Esophagus (tissue), 2 donors: ENCODE results near the gene ADAMTS17. TPM values are rescaled to one million over a fixed set of nuclear protein-coding genes. Genes with fewer than 3 reads are reported as not detected.

Experiments
- H3K27ac ChIP-seq, 2 donors: one replicate each; pipeline ENCODE4 v1.5.1; 2013; ENCODE audit warnings: low read depth in 2 of 2, mild to moderate bottlenecking in 2 of 2, inconsistent platforms in 1 of 2, low read length in 1 of 2, moderate library complexity in 1 of 2
- H3K27me3 ChIP-seq, 2 donors: one replicate each; pipeline ENCODE4 v1.6.1; 2013; ENCODE audit warnings: low read length in 2 of 2, control low read depth in 1 of 2, mild to moderate bottlenecking in 1 of 2; ENCODE audit not compliant: insufficient read depth in 2 of 2, control insufficient read depth in 1 of 2
- H3K36me3 ChIP-seq, 2 donors: one replicate each; pipeline ENCODE4 v1.6.1; 2013; ENCODE audit warnings: low read length in 1 of 2; ENCODE audit not compliant: control insufficient read depth in 2 of 2, insufficient read depth in 2 of 2
- H3K4me1 ChIP-seq, 2 donors: one replicate each; pipeline ENCODE4 v1.6.1; 2013; ENCODE audit warnings: low read length in 1 of 2; ENCODE audit not compliant: control insufficient read depth in 2 of 2, insufficient read depth in 2 of 2
- H3K4me3 ChIP-seq, 2 donors: one replicate each; pipeline ENCODE4 v1.5.1; 2013; ENCODE audit warnings: low read length in 2 of 2, mild to moderate bottlenecking in 2 of 2, low read depth in 1 of 2, moderate library complexity in 1 of 2
- H3K9me3 ChIP-seq, 2 donors: one replicate each; pipeline ENCODE4 v1.6.1; 2013; ENCODE audit warnings: mild to moderate bottlenecking in 2 of 2, low read depth in 1 of 2, low read length in 1 of 2, moderate library complexity in 1 of 2; ENCODE audit not compliant: control insufficient read depth in 2 of 2, insufficient read depth in 1 of 2
- WGBS, 2 donors: extraction: QIAGEN DNeasy Blood & Tissue Kit; methylation state at CpG; one replicate each; pipeline ENCODE4 v1.1.7; 2013; 5-methylcytosine and 5-hydroxymethylcytosine counted together
- polyA plus RNA-seq, 2 donors: library from polyadenylated mRNA; stranded (reverse); fragments of 200-250 nt; gene quantifications; one replicate each; pipeline ENCODE4 v1.2.3, GENCODE V29; 2013
- donor health status: healthy with polysubstance abuse.
- donor health status: Bipolar disorder and iron deficiency.

ADAMTS17 gene
- polyA plus RNA-seq, 2 donors = 2.1 to 6.9 TPM

DNA sequence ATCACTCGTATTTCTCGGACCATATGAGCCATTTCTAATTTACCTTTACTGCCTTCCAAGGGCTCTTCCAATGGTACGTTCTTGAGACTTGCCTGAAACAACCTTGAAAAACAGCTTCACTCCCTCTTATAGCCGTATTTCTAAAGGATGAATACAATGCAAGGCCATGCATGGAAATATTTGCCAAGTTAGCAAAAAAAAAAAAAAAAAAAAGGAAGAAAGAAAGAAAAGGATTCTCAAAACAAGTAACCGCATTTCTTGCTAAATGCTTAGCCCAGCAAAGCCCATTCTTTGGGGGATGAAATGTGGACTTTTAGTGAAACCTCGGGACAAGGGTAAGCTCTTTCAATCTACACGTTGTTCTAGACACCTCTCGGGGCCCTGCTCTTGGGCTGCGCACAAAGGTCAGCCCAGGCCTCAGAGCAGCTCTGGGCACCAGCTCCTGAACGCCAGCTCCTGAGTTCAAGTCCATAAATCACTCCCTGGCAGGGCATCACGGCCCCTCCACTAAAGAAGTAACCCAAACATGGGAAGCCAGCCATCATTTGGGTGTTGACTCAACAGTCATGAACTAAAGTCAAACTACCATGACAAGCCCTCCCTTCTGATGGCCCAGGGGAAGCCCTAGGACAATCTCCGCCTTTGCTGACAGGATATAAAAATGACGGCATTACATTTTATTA, 132.7 kb downstream of the ADAMTS17 start:
- peaks cover 0 to 9% of the 10 kb centered on the region in 2 donors for H3K4me1 ChIP-seq
- H3K36me3 ChIP-seq = no peaks in the 10 kb centered on the region
- no peaks in the 10 kb centered on the region for H3K27me3 ChIP-seq
- H3K4me3 ChIP-seq = no peak overlapping the region
- no peak overlapping the region for H3K27ac ChIP-seq
- H3K9me3 ChIP-seq = no peaks in the 10 kb centered on the region
- WGBS, 2 donors = 72 to 74% methylated on average over 13 of the region's 13 CpGs

DNA sequence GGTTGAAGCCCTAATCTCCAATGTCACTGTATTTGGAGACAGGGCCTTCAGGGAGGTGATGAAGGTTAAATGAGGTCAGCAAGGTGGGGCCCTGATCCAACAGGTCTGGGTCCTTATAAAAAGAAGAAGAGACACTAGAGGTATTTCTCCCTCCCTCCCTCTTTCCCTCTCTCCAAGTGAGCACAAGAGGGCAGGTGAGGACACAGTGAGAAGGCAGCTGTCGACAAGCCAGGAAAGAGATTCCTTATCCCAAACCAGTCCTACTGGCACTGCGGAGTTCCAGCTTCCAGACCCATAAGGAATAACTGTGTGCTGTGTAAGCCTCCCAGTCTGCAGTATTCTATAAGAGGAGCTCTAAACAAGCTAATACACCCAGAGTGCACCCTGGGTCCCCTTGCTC, 134.7 kb downstream of the ADAMTS17 start:
- no peaks in the 10 kb centered on the region for H3K36me3 ChIP-seq
- H3K9me3 ChIP-seq = no peaks in the 10 kb centered on the region
- peaks cover 0 to 9% of the 10 kb centered on the region in 2 donors for H3K4me1 ChIP-seq
- no peak overlapping the region for H3K4me3 ChIP-seq
- no peaks in the 10 kb centered on the region for H3K27me3 ChIP-seq
- WGBS, 2 donors = 42 to 45% methylated on average over 2 of the region's 2 CpGs
- peak overlapping the region in 1 of 2 donors; percentile 33 for H3K27ac ChIP-seq

DNA sequence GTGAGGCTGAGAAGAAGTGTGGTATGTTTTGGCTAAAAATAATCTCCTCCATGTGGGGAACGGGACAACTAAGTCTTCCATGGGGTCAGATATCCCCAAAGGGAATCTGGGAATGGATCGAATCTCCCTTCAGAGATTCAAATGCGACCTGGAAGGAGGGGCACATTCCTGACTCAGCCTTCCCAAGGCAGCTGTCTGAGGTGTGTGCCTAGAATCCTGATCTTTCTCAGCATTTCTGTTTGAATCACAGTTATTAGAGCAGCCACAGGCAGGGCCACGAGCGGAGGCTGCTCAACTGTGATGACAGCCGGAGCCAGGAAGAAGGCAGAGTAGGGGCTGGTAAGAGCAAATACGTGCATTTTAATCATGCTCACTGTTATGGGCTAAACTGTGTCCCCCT, 135.1 kb downstream of the ADAMTS17 start:
- Histone ChIP-seq H3K27ac (peak overlapping the region in 1 of 2 donors; percentile 33), H3K4me1 (peaks cover 0 to 11% of the 10 kb centered on the region in 2 donors), H3K4me3 (no peak overlapping the region), H3K9me3 (no peaks in the 10 kb centered on the region), H3K36me3 (no peaks in the 10 kb centered on the region), H3K27me3 (no peaks in the 10 kb centered on the region)
- WGBS, 2 donors = 40 to 41% methylated on average over 7 of the region's 7 CpGs

DNA sequence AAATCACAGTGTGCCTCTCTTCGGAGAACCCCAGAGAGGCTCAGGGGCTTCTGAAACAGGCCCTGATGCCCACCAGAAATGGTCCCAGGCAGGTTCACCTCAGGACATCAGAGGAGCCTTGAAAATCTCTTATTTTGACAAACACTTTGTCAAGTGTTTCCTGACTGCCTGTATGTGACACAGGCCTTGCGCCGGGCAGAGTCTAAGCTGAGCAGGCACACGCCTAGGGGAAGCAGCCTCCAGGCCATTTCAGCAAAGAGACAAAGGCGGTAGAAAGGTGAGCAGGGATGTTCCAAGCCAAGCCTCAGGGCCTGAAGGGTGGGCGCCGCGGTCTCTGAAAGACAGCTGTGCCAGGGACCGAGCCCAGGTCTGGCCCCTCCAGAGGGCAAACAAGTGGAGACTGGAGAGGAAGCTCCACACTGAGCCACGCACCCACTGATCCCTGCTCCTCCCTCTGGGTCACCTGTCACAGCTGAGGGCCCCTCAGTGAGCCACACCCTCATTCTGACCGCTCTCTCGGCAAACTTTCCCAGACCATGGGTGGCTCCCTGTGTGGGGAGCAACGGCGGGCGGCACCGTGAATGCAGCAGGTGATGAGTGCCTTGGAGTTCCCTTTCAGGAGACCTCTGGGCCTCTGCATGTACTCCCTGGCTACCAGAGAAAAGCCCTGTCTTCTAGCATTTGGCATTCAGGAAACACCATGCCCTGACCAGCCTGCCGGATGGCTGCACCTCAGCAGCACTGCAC, 136.1 kb downstream of the ADAMTS17 start:
- Histone ChIP-seq H3K9me3 (no peaks in the 10 kb centered on the region), H3K27ac (no peak overlapping the region), H3K27me3 (no peaks in the 10 kb centered on the region), H3K4me1 (peaks cover 0 to 11% of the 10 kb centered on the region in 2 donors), H3K4me3 (no peak overlapping the region), H3K36me3 (no peaks in the 10 kb centered on the region)
- WGBS, 2 donors = 52 to 55% methylated on average over 16 to 17 of the region's 17 CpGs

DNA sequence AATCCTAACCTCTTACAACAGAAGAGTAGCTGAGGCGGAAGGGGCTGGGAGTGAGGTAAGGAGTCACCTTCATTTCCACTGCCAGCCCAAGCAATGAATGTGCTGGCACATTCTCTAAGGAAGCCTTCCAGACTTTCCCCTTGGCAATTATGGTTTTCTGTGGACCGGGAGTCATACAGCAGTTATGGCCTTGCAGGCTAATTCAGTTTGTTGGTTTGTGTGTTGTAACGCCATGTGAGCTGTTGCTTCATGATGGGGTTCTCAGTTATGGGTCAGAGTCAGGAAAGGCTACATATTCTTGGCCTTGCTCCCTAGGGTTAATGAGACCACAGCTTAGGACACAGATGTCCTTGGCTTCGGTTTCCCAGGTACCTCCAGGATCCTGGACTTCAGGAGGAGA, 137.0 kb downstream of the ADAMTS17 start:
- Histone ChIP-seq H3K4me3 (no peak overlapping the region), H3K9me3 (no peaks in the 10 kb centered on the region), H3K27ac (no peak overlapping the region), H3K4me1 (peaks cover 0 to 11% of the 10 kb centered on the region in 2 donors), H3K27me3 (no peaks in the 10 kb centered on the region), H3K36me3 (no peaks in the 10 kb centered on the region)
- WGBS, 2 donors = 87 to 88% methylated on average over 4 of the region's 4 CpGs

DNA sequence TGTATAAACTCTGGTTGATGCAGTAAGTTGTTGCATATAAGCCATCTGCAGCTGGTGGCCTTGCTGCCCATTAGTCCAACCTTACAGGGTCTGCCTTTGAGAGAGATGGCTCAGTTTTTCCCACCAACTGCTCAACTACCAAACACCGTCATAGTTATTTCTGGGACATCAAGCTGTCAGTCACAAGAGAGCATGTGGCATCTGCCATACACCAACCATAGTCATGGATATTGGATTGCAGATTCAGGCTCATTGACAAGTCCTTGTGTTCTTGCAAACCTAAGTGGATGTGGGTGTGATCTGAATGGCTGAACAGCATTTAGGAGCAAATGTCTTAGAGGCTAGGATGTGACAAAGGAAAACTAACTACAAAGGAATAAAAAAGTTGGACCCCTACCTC, 137.6 kb downstream of the ADAMTS17 start:
- H3K27me3 ChIP-seq = no peaks in the 10 kb centered on the region
- H3K36me3 ChIP-seq = no peaks in the 10 kb centered on the region
- no peak overlapping the region for H3K27ac ChIP-seq
- H3K4me1 ChIP-seq = peaks cover 0 to 10% of the 10 kb centered on the region in 2 donors
- no peak overlapping the region for H3K4me3 ChIP-seq
- no peaks in the 10 kb centered on the region for H3K9me3 ChIP-seq
- 100% methylated on average over 1 of the region's 1 CpG for WGBS, 2 donors

DNA sequence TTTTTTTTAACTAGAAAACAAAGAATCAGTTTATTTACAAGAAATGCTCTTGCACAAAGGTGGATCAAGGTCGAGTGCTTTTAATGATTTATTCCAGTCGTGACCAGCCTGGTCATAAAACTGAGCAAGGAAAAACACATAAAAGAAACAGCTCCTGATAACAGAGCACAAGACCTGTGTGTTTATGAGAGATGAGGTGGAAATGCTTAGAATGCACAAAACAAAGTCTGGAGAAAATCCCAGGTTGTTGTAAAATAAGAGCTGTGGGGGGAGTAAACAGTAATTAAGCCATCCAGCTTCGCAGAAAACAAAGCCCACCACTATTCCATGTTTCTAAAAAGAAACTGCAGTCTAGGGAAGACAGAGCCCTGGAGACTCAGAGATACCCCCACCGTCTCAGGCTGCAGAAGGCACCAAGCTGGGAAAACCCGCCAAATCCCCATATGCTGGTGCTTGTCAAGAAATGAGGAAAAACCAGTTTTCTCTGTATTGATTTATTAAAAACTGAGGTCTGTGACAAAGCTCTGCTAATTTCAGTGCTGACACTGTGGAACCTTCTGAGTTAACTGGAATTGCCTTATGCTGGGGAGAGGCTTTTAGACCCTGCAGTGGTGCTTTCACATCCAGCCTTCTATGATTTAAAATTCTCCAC, 139.3 kb downstream of the ADAMTS17 start:
- H3K4me1 ChIP-seq = peaks cover 0 to 7% of the 10 kb centered on the region in 2 donors
- WGBS, 2 donors = 38 to 44% methylated on average over 5 of the region's 5 CpGs
- no peak overlapping the region for H3K27ac ChIP-seq
- no peaks in the 10 kb centered on the region for H3K36me3 ChIP-seq
- H3K9me3 ChIP-seq = no peaks in the 10 kb centered on the region
- no peaks in the 10 kb centered on the region for H3K27me3 ChIP-seq
- no peak overlapping the region for H3K4me3 ChIP-seq

DNA sequence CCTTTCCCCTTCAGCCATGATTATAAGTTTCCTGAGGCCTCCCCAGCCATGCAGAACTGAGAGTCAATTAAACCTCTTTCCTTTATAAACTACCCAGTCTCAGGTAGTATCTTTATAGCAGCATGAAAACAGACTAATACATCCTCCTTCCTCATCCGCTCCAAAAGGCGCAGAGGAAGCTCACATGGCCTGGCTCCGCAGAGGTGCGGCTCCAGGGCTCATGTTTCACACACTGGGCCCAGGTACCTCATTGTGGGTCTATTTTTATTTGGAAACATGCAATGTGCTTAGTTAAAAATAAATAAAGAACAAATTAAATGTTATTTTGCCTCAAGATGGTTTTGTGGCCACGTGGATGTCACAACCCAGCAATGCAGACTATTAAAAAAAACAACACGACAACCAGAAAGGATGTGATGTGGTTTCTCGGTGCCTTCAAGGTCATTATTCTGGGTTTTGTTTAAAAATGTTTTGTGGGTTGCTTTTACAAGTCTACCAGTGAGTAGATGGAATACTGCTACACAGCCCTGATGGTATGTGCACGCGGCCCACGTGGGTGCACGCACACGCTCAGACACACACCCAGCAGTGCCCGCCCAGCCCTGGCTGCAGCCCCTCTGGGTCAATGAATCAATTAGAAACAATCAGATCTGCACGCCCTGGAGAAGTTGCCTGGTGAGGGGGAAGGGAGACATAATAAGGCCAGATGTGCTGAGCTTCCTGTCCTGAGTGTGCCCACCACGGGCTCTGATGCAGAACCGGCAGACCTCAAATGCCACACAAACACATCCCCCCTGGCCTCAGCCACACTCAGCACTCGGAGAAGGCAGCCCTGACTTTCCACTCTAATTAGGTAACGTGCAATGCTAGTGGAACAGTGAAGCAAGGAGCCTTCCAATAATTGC, 140.1 kb downstream of the ADAMTS17 start:
- Histone ChIP-seq H3K27me3 (no peaks in the 10 kb centered on the region), H3K4me1 (peaks cover 0 to 4% of the 10 kb centered on the region in 2 donors), H3K36me3 (no peaks in the 10 kb centered on the region), H3K9me3 (no peaks in the 10 kb centered on the region), H3K4me3 (no peak overlapping the region), H3K27ac (no peak overlapping the region)
- 40 to 54% methylated on average over 18 of the region's 18 CpGs for WGBS, 2 donors

DNA sequence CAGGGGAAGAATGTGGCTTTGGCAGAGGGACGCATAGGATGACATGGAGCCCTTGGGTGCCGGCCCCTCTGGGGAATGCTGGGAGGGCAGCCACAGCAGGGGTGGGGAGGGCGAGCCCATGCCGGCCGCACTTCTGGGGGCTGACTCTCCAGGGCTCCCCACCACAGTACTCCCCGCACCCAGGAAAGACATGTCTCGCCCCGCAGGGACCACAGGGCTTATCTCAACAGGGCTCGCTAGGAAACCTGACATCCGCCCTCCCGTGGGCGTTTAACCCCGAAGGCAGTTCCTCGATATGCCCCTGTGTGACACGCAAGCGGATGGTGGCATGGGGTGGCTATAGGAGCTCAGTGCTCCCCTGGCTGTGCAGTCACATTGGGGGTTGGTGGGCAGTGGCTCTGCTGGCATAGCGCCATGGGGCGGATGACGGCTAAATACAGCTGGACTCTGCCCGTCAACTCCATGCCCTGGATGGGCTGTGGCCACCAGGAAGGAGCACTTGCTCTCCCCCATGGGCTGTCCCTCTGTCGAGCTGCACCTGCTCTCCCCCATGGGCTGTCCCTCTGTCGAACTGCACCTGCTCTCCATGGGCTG, 141.4 kb downstream of the ADAMTS17 start:
- Histone ChIP-seq H3K27me3 (no peaks in the 10 kb centered on the region), H3K36me3 (no peaks in the 10 kb centered on the region), H3K4me1 (peaks cover 0 to 2% of the 10 kb centered on the region in 2 donors), H3K9me3 (no peaks in the 10 kb centered on the region), H3K27ac (no peak overlapping the region), H3K4me3 (no peak overlapping the region)
- 79 to 95% methylated on average over 22 of the region's 22 CpGs for WGBS, 2 donors
